Urothelium cell line (cell line): ENCODE results near the gene LDAH.
A peak's percentile ranks its signal among the peaks of the same experiment; 100 is the strongest.
"Not testable (repeated sequence)": the region's sequence is repeated elsewhere in the genome, so short reads cannot be mapped to it uniquely, and the experiment has no call there.

Experiments
- DNase-seq: peaks from one replicate; pipeline ENCODE4 v3.0.0; 2011; ENCODE audit warnings: low spot score, mixed read lengths
- FAIRE-seq: peaks from 2 replicates; lab custom pipeline; 2011; peaks lifted over from hg19 to GRCh38; lab: Jason Lieb, UNC

LDAH gene

DNA sequence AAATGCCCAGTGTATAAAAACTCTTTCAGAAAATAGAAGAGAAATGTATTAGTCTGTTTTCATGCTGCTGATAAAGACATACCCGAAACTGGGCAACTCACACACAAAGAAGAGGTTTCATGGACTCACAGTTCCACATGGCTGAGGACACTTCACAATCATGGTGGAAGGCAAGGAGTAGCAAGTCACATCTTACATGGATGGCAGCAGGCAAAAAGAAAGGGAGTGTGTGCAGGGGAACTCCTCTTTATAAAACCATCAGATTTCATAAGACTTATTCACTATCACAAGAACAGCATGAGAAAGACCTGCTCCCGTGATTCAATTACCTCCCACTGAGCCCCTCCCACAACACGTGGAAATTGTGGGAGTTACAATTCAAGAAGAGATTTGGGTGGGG, 29.0 kb downstream of the LDAH start:
- not testable (repeated sequence) for DNase-seq, FAIRE-seq

DNA sequence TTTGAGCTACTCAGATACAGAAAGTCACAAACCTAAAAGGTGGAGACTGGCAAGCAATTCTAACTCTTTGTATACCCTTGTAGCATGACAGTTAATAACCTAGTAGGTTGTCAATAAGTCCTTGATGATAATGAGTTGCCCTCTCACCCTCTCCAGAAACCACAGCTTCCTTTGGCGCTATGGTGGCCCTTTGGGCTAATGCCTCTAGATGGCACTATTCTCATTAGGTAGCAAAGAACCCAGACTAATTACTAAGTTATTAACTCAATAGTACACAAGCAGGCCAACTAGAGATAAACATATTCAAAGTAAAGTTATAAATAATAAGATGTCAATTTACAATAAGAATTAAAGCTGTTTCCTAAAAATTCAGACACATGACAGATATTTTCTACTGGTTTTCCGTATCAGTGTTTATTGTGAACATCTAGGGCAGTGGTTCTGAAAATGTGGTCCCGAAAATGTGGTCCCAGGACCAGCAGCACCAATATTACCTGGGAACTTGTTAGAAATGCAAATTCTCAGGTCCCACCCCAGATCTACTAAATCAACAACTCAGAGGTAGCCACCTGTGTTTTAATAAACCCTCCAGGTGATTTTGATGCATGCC, 41.1 kb downstream of the LDAH start:
- peak; percentile 42 for DNase-seq
- no peak for FAIRE-seq

DNA sequence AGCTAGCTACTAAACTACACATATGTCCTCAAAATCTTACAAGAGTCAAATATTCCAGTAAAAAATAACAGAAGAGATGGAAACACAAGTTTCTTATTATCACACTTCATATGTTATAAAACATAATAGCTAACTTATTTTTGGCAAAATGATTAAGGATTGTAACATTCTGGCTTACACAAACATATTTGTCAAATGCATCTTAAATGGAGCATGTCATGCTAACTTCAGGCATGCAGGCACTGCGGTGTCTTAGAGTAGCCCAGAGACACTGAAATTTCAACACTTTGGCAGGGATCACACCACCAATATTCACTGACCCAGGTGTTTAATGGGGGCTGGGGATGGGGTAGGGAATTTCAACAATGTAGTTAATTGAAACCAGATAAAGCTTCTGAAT, 51.6 kb downstream of the LDAH start:
- no peak for FAIRE-seq

DNA sequence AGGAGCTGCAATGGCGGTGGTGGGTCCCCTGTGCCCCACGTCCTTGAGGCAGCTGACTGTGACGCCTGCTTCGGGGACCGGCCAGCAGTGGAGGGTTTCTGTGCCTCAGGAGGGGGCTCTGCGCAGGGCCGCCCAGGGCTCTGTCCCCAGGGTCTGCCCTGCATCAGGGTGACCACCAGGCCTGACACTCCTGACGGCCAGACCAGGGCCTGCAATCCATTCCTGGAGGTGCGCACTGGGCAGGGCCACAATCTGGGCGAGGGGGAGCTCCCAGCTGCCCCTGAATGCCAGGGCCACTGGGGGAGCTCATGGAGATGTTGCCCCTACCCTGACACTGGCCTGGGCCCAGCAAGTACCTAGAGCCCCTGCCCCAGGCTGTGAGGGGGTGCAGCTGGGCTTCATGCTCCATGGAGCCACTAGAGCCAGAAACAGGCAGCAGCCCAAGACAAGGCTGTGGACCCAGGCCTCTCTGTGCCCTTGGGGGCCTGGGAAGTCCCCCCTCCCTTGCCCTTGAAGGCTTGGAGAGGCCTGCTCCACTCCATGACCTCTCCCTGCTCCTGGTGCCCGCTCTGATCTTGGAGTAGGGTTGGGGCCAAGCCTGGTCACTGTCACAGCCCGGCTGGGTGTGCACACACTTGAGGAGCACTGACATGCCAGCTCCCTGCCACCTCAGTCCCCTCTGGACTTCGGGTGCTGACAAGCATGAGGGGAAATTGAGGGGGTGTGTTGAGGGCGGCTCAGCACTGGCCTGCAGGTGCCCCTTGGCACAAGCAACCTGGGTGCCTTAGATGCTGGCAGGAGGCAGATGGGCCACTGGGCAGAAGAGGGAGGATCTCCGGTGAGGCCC, 55.9 kb downstream of the LDAH start:
- no peak for FAIRE-seq
- no peak for DNase-seq

More for the DNA sequence above, 51.6 kb downstream of the LDAH start:
- DNase-seq, result no peak

DNA sequence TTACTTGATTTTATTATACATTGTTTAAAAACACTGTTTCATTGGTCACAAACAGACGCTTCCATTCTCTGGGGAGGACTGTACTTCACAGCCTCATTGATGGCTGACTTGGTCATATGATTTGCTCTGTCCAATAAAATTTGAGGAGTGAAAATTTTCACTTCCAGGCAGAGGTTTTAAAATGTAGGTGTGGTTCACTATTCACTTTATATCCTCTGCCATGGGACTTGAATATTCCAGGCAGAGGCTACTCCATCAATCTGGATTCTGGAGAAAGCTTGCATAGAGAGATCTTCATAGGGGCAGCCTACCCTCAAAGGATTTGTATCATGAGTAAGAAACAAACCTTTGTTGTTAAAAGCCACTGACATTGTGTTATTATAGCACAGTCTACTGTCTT, 56.7 kb downstream of the LDAH start:
- FAIRE-seq (no peak), DNase-seq (no peak)

DNA sequence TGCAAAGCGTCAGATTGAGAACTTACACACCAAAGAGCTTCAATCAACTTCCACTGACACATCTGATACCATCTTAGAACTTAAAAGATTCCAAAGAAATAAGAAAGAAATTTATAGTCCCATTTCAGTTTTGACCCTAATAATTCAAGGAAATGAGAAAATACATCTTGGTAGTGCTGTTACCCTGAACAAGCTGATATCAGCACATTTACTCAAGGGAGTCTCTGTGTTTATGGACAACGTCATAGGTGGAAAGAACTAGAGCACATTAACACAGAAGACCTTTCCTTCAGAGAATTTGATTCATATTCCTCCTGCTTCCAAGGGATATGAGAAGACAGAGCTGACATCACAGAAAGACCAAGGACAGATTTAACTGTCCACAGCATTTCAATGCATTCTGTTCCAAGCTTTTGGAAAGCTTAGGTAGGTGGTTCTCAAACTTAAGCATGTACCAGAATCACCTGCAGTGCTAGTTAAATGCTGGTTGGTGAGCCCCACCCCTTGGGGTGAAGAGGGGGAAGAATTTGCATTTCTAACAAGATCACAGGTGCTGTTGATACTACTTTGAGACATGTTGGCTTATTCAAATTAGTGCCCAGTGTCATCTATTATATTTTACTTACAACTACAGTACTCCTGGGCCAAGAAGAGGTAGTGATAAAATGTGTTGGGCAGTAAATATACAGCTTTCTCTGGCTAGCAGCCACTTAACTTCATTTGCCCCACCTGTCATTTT, 59.8 kb downstream of the LDAH start:
- no peak for FAIRE-seq

DNA sequence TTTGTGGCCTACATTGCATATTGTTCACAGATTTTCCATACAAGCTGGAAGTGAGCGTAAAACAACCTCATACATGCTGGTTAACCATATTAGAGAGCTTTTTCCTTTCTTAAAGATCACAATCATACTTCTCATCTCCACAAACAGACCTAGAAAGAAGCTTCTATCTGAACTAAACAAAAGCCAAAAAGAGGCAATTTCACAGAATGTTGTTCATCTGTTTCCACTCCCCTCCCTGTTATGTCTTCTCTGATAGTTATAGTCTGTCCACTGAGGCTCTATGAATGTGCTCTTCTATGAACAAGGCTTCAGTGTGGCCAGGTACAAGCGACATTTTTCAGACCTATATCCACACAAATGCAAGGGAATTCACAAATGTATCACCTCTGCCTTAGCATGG, 63.4 kb downstream of the LDAH start:
- DNase-seq (no peak), FAIRE-seq (no peak)

More for the DNA sequence above, 59.8 kb downstream of the LDAH start:
- DNase-seq, result no peak

DNA sequence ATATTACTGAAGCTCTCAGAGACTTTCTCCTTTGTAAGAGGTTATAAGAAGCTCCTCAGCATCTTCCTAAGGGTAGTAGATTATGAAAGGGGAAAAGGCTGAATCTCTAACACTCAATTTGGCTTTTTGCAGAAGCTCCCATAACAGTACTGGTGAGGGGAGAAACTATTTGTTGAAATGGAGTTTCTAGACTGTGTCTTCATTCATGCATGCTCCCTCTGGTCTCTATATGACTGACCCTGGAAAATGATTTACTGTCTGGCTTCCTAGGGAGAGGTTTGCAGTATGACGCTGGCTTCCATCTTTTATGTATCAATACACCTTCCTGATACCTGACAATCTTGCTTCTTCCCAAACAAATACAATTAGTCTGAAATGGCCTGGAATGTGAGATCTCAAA, 63.9 kb downstream of the LDAH start:
- DNase-seq, result no peak

DNA sequence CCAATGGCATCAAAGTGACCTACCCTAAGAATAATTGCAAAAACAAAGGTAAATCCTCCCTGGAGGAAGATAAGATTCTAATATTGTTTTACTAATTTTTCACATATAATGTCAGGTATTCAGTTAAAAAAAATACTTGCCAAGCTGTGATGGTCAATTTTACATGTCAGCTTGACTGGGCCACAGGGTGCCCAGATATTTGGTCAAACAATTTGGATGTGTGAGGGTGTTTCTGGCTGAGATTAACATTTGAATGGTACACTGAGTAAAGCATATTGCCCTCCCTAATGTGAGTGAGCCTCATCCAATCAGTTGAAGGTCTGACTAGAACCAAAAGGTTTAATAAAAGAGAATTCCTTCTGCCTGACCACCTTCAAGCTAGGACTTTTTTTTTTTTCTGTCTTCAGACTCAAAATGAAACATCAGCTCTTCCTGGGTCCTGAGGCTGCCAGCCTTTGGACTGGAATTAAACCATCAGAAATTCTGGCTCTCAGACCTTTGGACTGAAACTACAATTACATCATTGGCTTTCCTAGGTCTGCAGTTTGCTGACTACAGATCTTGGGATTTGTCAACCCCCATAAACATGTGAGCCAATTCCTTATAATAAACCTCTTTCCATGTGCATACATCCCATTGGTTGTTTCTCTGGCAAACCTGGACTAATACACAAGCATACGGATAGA, 65.4 kb downstream of the LDAH start:
- FAIRE-seq (no peak), DNase-seq (no peak)

More for the DNA sequence above, 63.9 kb downstream of the LDAH start:
- no peak for FAIRE-seq

DNA sequence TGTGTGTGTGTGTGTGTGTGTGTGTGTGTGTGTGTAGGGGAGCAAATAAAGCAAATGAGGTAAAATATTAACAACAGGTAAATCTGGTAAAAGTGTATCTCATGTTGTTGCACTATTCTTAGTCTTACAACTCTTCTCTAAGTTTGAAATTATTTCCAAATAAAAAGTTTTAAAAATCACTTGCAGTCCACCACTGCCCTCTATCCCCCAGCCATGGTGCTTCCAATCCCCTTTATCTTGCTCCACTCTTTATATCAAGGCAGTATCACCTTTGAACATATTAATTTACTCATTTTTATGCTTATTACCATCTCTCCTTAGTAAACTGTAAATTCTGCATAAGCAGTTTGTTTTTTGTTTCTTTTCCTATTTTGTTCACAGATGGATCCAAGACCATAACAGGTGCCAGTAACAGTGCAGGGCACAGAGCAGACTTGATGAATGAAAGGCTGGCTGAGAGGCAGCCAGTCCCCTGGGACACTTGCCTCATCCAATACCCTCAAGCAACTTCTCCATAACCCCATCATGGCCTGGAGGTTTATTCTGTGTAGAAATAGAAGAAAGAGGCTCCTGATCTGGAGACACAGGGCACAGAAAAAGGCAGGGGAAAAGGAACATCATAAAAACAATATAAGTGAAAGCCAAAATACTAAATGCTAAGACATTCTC, 67.6 kb downstream of the LDAH start:
- DNase-seq, result no peak
- FAIRE-seq, result no peak

DNA sequence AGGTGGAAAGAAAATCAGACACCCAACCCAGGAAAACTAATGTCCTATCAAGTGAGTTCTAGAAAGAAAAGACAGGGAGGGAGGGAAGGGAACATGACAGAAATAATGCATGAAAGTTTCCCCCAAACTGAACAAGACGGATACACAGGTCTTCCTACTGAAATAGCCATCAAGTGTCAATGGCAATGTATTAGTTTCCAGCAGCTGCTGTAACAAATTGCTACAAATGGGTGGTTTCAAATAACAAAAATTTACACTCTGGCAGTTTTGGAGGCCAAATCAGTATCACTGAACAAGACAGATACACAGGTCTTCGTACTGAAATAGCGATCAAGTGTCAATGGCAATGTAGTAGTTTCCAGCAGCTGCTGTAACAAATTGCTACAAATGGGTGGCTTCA, 70.6 kb downstream of the LDAH start:
- DNase-seq (no peak), FAIRE-seq (no peak)

DNA sequence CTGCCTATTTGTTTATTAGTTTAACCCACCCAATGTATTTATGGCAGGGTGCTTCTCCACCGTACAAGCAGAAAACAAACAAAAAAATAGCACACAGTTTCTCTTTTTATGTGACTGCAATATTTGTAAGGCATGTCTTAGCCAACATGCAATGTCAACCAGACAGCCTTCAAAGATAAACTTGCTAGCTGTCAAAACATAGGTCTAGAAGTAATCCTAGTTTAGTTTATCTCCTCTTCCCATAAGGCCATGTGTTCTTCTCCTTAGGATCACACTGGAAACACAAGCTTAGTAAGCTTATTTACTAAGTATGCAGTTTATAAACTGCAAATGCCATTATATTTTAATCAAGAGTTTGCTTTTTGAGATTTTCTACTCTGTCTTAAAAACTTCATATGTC, 75.6 kb downstream of the LDAH start:
- peak; percentile 62 for FAIRE-seq
- no peak for DNase-seq

DNA sequence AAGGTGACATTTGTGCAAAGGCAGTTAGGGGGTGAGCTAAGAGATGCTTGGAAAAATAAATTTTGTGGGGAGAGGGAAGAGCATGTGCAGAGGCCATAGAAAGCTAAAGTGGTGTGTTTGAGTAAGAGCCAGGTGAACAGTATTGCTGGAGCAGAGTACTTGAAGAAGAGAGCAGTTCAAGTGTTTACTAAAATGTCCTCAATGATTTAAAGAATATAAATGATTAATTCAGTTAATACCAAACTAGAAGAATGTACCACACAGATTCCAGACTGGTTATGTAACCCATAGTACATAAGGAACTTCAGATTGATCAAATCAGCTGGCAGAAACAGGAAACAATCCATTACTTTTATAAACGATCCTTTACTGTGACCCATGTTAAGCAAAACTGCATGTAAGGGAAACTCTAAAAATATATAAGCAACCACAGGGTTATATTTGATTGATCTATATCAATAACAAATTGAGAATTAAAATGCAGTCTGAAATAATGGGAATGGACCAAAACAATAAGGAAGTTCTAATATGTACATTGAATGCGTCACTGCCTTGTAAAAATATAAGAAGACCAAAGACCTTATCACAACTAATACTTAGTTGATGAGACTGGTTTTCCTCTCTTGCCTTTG, 76.9 kb downstream of the LDAH start:
- FAIRE-seq, result no peak
- DNase-seq, result no peak

DNA sequence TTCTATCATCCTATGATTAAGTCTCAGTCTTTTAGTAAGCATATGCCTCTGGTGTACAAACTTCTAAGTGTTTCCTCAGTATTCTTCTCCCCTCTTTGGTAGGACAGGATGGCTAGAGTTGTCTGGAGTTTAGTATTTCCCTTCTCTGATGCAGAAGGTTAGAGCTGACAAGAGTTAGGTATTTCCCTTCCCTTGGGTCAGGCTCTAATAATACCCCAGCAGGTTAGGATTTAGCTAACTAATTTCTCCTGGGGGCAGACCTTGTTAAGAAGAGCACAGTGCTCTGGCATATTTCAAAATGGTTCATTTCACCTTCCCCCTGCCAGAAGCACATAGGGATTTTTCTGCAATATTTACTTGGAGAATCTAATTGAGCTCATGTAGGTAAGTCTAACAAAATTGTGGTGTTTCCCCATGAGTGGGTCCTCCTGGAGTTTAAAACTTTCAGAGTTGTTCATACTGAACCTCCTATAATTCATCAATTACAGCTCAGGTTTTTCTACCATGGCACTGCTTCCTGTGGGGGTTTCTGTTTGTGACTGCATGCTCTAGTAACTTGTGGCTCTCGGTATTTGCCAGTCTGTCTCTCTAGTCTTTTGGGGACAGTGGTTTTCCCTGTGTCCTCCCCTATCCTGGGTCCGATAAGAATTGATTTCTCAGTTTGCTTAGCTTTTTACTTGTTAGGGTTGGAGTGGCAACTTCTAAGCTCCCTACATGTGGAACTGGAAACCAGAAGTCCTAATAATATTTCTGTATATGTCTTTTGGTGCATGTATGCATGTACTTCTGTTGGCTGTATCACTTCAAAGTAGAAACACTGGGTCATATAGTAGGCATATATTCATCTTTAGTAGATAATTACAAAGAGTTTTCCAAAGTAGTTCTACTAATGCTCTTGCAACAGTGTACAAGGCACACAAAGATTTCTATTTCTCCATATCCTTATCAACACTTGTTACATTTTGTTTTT, 78.2 kb downstream of the LDAH start:
- DNase-seq, result no peak
- FAIRE-seq, result no peak

DNA sequence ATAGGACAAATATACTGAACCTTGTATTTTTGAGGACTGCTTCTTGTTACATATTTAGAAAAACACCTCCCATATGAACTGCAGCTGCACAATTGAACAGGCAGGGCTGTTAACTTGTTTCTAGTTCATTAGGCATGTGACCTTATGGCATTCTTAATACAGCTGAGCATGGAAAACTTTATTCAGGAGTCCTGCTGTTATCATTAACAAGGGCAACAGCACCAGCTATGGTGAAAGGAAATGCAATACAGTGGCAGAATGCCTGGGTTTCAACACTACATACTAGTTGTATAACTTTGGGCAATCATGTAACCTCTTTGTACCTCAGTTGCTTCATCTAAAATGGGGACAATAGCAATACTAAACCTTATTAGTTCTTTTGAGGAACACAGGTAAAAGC, 84.1 kb downstream of the LDAH start:
- FAIRE-seq (no peak), DNase-seq (no peak)

DNA sequence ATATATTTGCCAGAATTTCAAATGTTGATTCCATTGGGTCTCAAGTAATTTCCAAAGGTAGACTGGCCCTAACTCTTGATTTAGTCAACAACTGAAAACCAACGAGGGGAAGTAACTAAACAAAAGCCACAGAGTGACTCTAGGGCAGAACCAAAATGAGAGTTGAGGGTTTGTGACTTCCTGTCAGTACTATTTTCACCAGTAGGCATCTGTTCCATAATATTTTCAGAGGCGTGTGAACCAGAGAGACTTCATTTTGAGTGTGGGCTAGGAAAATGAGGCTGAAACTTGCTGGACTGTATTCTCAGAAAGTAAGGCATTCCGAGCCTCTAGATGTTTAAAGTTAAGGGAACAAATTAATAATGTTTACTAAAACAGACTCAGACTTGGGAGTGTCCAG, 85.4 kb downstream of the LDAH start:
- DNase-seq, result no peak
- FAIRE-seq, result no peak

DNA sequence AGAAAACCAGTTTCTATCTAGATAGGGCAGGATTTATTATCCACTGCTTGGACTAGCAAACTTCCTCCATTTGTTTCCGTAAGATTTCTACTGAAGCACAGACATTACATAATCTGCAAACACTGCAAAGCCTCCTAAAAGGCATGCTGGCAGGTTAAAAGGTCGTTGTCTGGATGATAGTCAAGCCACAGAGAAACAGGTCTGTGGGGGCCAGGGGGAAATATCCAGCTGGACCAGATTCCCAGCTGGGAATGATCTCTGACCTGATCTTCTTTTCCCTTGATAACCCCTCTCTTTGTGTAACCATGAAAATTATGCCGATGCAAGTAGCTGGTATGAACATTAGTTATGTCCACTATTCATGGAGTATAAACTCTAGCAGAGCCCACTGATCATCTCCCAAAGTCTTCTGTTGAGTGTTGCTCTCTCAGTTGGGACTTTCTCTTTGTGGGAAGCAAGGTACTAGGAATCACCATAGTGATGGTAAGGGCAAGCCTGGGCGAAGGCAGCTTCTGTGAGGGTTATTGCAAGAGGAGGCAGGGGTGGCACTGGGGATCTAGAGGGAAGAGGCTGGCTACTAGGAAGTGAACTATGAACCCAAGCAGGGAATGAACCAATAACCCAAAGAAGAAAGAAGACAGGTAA, 94.7 kb downstream of the LDAH start:
- DNase-seq, result no peak

DNA sequence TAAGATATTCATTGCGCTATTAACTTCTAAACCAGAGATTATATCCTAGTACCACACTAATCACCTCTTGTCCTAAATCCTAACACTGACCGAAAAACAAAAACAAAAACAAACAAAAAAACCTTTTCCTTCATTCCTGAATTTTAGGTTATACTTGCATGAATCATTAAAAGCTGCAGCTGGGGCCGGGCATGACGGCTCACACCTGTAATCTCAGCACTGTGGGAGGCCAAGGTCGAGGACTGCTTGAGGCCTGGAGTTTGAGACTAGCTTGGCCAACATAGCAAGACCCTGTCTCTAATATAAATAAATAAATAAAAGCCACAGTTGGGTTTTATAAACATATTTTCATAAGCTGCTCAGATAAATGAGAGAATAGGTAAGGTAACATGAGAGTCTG, 96.0 kb downstream of the LDAH start:
- no peak for DNase-seq
- FAIRE-seq, result no peak

More for the DNA sequence above, 94.7 kb downstream of the LDAH start:
- FAIRE-seq, result no peak
